Upper lobe of left lung (tissue), 6 donors: Measurements from ENCODE around the gene PRKAR1B. TPM values are rescaled to one million over a fixed set of nuclear protein-coding genes. Genes with fewer than 3 reads are reported as not detected.

Source experiments
- ATAC-seq, 2 donors: fragments of 200-7000 bp; cut with Tn5 transposase; one replicate each; pipeline ENCODE4 v1.9.1; 2022; ENCODE audit warnings: mild to moderate bottlenecking in 2 of 2, moderate library complexity in 2 of 2; ENCODE audit not compliant: low FRiP score in 2 of 2
- DNase-seq, 2 donors: peaks; one replicate each; pipeline ENCODE4 v3.0.0-alpha.2; 2019 to 2020
- H3K27ac ChIP-seq, 4 donors: fragments of 200-600 bp; sonication (generic); one replicate each; pipeline ENCODE4 v1.5.1; 2016 to 2019
- H3K27me3 ChIP-seq, 4 donors: fragments of 200-600 bp; sonication (generic); one replicate each; pipeline ENCODE4 v1.5.1; 2017 to 2019
- H3K36me3 ChIP-seq, 4 donors: fragments of 200-600 bp; sonication (generic); one replicate each; pipeline ENCODE4 v1.5.1; 2016 to 2019
- H3K4me1 ChIP-seq, 4 donors: fragments of 200-600 bp; sonication (generic); one replicate each; pipeline ENCODE4 v1.5.1; 2018 to 2019
- H3K4me3 ChIP-seq, 4 donors: fragments of 200-600 bp; sonication (generic); one replicate each; pipeline ENCODE4 v1.5.1; 2017 to 2019; ENCODE audit warnings: mild to moderate bottlenecking in 2 of 4, moderate library complexity in 1 of 4
- H3K9me3 ChIP-seq, 4 donors: fragments of 200-600 bp; sonication (generic); one replicate each; pipeline ENCODE4 v1.5.1; 2018 to 2019
- CTCF ChIP-seq, 6 experiments: fragments of 450-650 bp in 4 of 6; fragments of 200-600 bp in 2 of 6; sonication (generic) in 2 of 6; IDR thresholded peaks; one replicate each; pipeline ENCODE4 v1.5.1; 2016 to 2019; ENCODE audit warnings: antibody characterized with exemption in 6 of 6
- EP300 ChIP-seq, 4 donors: sonication (generic); formaldehyde crosslinking; IDR thresholded peaks; one replicate each; pipeline ENCODE4 v1.5.1; 2017; ENCODE audit warnings: antibody characterized with exemption in 4 of 4, control low read depth in 2 of 4
- POLR2A ChIP-seq, 4 donors: fragments of 450-650 bp; IDR thresholded peaks; one replicate each; pipeline ENCODE4 v1.5.1; 2016 to 2017; ENCODE audit warnings: antibody characterized with exemption in 4 of 4, mild to moderate bottlenecking in 2 of 4
- POLR2AphosphoS5 ChIP-seq, 2 donors: sonication (generic); formaldehyde crosslinking; IDR thresholded peaks; one replicate each; pipeline ENCODE4 v1.5.1; 2017; ENCODE audit warnings: antibody characterized with exemption in 2 of 2
- WGBS, 2 donors: methylation state at CpG; one replicate each; pipeline ENCODE4 v1.1.5; 2017 to 2018; 5-methylcytosine and 5-hydroxymethylcytosine counted together
- total RNA-seq, 6 donors: library from RNA; depleted of rRNA in 4 of 6; stranded (reverse); fragments of >200 nt in 4 of 6; gene quantifications; one replicate each; pipeline versions ENCODE4 v1.1.0 to v1.2.1, GENCODE V29; 2016 to 2021
- donor health status: DM: no; HTN: no; CAD: no; lungs with moderate emphysema.
- donor health status: DM: no; HTN: yes; CAD: no; lungs with severe emphysema.

PRKAR1B gene
- total RNA-seq, 6 donors from 2014 or later = 10.3 to 24.4 (median 20.9) TPM

GRCh38 chr7:541661-542060, 185.4 kb downstream of the PRKAR1B start:
- no peaks in the 10 kb centered on the region for H3K27me3 ChIP-seq
- no peaks in the 10 kb centered on the region for H3K36me3 ChIP-seq
- H3K9me3 ChIP-seq = peaks cover 0 to 4% (median 0%) of the 10 kb centered on the region in 4 donors
- ATAC-seq (no peak), DNase-seq (peak in 1 of 2 donors; percentile 60)
- 93 to 96% methylated on average over 17 of the region's 17 CpGs for WGBS, 2 donors
- no peak overlapping the region for H3K4me3 ChIP-seq
- TF ChIP-seq POLR2AphosphoS5 (IDR thresholded peaks at IDR 0.05) (no peak), EP300 (IDR thresholded peaks at IDR 0.05) (no peak), CTCF (IDR thresholded peaks at IDR 0.05) (no peak), POLR2A (IDR thresholded peaks at IDR 0.05) (no peak)
- H3K27ac ChIP-seq = no peak overlapping the region
- peaks cover 14 to 21% (median 17%) of the 10 kb centered on the region in 4 donors for H3K4me1 ChIP-seq

GRCh38 chr7:540997-541396, 186.1 kb downstream of the PRKAR1B start:
- peak in 1 of 2 donors; percentile 37 for DNase-seq
- TF ChIP-seq CTCF (IDR thresholded peaks at IDR 0.05) (no peak), POLR2A (IDR thresholded peaks at IDR 0.05) (no peak), POLR2AphosphoS5 (IDR thresholded peaks at IDR 0.05) (no peak), EP300 (IDR thresholded peaks at IDR 0.05) (no peak)
- WGBS, 2 donors = 93% methylated on average over 7 of the region's 12 CpGs; no CpG with 5 or more reads in 1 of the 2 donors

GRCh38 chr7:540579-540978, 186.5 kb downstream of the PRKAR1B start:
- H3K4me3 ChIP-seq = no peak overlapping the region
- ATAC-seq (no peak), DNase-seq (peak in 1 of 2 donors; percentile 25)
- no peak overlapping the region for H3K27ac ChIP-seq
- WGBS, 2 donors = 96 to 97% methylated on average over 10 to 14 of the region's 14 CpGs
- H3K27me3 ChIP-seq = no peaks in the 10 kb centered on the region
- H3K4me1 ChIP-seq = peaks cover 14 to 21% (median 17%) of the 10 kb centered on the region in 4 donors
- H3K9me3 ChIP-seq = peaks cover 0 to 4% (median 0%) of the 10 kb centered on the region in 4 donors
- no peaks in the 10 kb centered on the region for H3K36me3 ChIP-seq
- no peak for TF ChIP-seq POLR2A (IDR thresholded peaks at IDR 0.05)
- TF ChIP-seq POLR2AphosphoS5 (IDR thresholded peaks at IDR 0.05) = no peak
- TF ChIP-seq EP300 (IDR thresholded peaks at IDR 0.05) = no peak
- no peak for TF ChIP-seq CTCF (IDR thresholded peaks at IDR 0.05)

More at GRCh38 chr7:540997-541396, 186.1 kb downstream of the PRKAR1B start:
- Histone ChIP-seq H3K27me3 (no peaks in the 10 kb centered on the region), H3K4me1 (peaks cover 14 to 21% (median 17%) of the 10 kb centered on the region in 4 donors), H3K9me3 (peaks cover 0 to 4% (median 0%) of the 10 kb centered on the region in 4 donors), H3K36me3 (no peaks in the 10 kb centered on the region), H3K27ac (no peak overlapping the region), H3K4me3 (no peak overlapping the region)
- ATAC-seq = no peak

GRCh38 chr7:539731-540411, 187.2 kb downstream of the PRKAR1B start:
- no peak for TF ChIP-seq CTCF (IDR thresholded peaks at IDR 0.05)
- TF ChIP-seq POLR2A (IDR thresholded peaks at IDR 0.05) = no peak
- TF ChIP-seq POLR2AphosphoS5 (IDR thresholded peaks at IDR 0.05) = no peak
- no peak for TF ChIP-seq EP300 (IDR thresholded peaks at IDR 0.05)
- WGBS, 2 donors = 68 to 74% methylated on average over 4 to 17 of the region's 17 CpGs
- DNase-seq = peak; percentile 50 to 82
- Histone ChIP-seq H3K9me3 (peaks cover 0 to 4% (median 0%) of the 10 kb centered on the region in 4 donors), H3K36me3 (no peaks in the 10 kb centered on the region), H3K4me1 (peaks cover 14 to 21% (median 17%) of the 10 kb centered on the region in 4 donors), H3K27ac (peak overlapping the region; percentile 65 to 81 (median 72)), H3K4me3 (no peak overlapping the region), H3K27me3 (no peaks in the 10 kb centered on the region)
- peak in 1 of 2 donors; percentile 74 for ATAC-seq
